ENCODE results near the gene CCZ1B. TPM values are rescaled to one million over a fixed set of nuclear protein-coding genes. Genes with fewer than 3 reads are reported as not detected.
"Not testable (repeated sequence)": the region's sequence is repeated elsewhere in the genome, so short reads cannot be mapped to it uniquely, and the experiment has no call there.

Gene CCZ1B
- total RNA-seq, 1 donor from 2014 or later = 47.7 TPM

DNA sequence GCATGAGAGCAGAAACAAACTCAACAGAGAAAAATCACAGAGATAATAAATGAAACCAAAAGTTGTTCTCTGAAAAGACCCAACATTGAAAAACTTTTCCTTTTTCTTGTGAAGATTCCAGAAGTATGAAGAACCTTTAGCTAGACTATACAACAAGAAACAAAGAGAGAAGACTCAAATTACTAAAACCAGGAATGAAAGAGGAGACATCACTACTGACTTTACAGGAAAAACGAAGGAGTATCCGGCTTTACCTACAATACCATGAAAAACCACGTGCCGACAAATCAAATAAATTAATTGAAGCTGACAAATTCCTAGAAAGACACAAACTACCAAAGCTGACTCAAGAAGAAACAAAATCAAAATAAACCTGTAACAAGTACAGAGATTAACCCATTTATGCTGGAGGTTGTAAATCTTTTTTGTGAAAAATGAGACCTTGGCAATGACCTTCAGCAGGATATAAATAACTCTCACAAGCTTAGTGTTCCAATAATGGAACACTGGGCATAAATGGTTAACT, 18.6 kb downstream of the CCZ1B start:
- not testable (repeated sequence) for H3K9me3 Mint-ChIP-seq (ENCODE audit: unreplicated experiment); H3K27me3 Mint-ChIP-seq (ENCODE audit: unreplicated experiment); H3K27ac Mint-ChIP-seq (ENCODE audit: unreplicated experiment); H3K4me1 Mint-ChIP-seq (ENCODE audit: unreplicated experiment); H3K4me3 Mint-ChIP-seq (ENCODE audit: unreplicated experiment); H3K36me3 Mint-ChIP-seq (ENCODE audit: low read depth, unreplicated experiment); DNase-seq (ENCODE audit: low spot score)

DNA sequence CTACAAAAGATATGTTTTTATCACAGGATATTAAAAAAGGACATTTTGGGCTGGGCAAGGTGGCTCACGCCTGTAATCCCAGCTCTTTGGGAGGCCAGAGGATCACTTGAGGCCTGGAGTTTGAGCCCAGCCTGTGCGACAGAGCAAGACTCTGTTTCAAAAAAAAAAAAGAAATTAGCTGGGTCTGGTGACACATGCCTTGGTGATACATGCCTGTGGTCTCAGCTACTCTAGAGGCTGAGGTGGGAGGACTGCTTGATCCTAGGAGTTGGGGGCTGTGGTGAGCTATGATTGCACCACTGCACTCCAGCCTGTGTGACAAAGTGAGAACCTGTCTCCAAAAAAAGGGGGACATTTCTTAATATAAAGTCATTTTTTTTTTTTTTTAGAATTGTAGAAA, 25.7 kb downstream of the CCZ1B start:
- H3K36me3 Mint-ChIP-seq (ENCODE audit: low read depth, unreplicated experiment); H3K27ac Mint-ChIP-seq (ENCODE audit: unreplicated experiment); H3K4me3 Mint-ChIP-seq (ENCODE audit: unreplicated experiment); DNase-seq (ENCODE audit: low spot score); H3K4me1 Mint-ChIP-seq (ENCODE audit: unreplicated experiment); H3K9me3 Mint-ChIP-seq (ENCODE audit: unreplicated experiment); H3K27me3 Mint-ChIP-seq (ENCODE audit: unreplicated experiment): not testable (repeated sequence)

GRCh38 chr7:6799887-6800286, 26.2 kb downstream of the CCZ1B start:
- H3K9me3 Mint-ChIP-seq (ENCODE audit: unreplicated experiment); DNase-seq (ENCODE audit: low spot score); H3K4me3 Mint-ChIP-seq (ENCODE audit: unreplicated experiment); H3K36me3 Mint-ChIP-seq (ENCODE audit: low read depth, unreplicated experiment); H3K4me1 Mint-ChIP-seq (ENCODE audit: unreplicated experiment); H3K27me3 Mint-ChIP-seq (ENCODE audit: unreplicated experiment); H3K27ac Mint-ChIP-seq (ENCODE audit: unreplicated experiment): not testable (repeated sequence)

DNA sequence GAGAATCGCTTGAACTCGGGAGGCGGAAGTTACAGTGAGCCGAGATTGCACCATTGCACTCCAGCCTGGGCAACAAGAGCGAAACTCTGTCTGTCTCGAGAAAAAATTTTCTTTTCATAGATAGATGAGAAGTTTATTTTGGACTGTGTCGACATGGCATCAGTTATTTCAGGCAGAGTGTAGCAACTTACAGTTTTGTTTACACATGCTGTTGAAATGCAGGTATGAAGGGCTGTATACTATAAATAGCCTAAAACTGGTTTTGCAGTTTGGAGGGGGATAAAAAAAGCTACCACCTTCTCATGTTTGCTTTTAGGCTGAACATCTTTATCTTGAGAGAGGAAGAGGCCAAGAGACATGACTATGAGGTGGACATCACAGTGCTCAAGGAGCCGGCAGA, 28.0 kb downstream of the CCZ1B start:
- H3K4me1 Mint-ChIP-seq (ENCODE audit: unreplicated experiment); DNase-seq (ENCODE audit: low spot score); H3K36me3 Mint-ChIP-seq (ENCODE audit: low read depth, unreplicated experiment); H3K27me3 Mint-ChIP-seq (ENCODE audit: unreplicated experiment); H3K4me3 Mint-ChIP-seq (ENCODE audit: unreplicated experiment); H3K27ac Mint-ChIP-seq (ENCODE audit: unreplicated experiment); H3K9me3 Mint-ChIP-seq (ENCODE audit: unreplicated experiment): not testable (repeated sequence)

DNA sequence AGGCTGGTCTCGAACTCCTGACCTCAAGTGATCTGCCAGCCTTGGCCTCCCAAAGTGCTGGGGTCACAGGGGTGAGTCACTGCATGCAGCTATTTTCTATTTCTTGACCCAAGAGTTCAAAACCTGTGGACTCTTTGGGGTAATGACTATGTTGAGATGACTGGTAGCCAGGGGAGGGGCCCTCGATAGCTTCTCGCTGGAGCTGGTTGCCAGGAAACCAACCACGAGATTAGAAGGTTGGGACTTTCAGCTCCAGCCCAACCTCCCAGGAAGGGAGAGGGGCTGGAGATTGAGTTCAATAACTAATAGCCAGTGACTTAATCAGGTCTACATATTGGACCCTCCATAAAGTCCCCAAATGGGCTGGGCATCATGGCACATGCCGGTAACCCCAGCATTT, 28.9 kb downstream of the CCZ1B start:
- H3K9me3 Mint-ChIP-seq (ENCODE audit: unreplicated experiment); H3K4me1 Mint-ChIP-seq (ENCODE audit: unreplicated experiment); H3K27me3 Mint-ChIP-seq (ENCODE audit: unreplicated experiment); DNase-seq (ENCODE audit: low spot score); H3K4me3 Mint-ChIP-seq (ENCODE audit: unreplicated experiment); H3K36me3 Mint-ChIP-seq (ENCODE audit: low read depth, unreplicated experiment); H3K27ac Mint-ChIP-seq (ENCODE audit: unreplicated experiment): not testable (repeated sequence)

GRCh38 chr7:6794276-6794675, 31.8 kb downstream of the CCZ1B start:
- not testable (repeated sequence) for H3K4me1 Mint-ChIP-seq (ENCODE audit: unreplicated experiment); H3K27ac Mint-ChIP-seq (ENCODE audit: unreplicated experiment)

DNA sequence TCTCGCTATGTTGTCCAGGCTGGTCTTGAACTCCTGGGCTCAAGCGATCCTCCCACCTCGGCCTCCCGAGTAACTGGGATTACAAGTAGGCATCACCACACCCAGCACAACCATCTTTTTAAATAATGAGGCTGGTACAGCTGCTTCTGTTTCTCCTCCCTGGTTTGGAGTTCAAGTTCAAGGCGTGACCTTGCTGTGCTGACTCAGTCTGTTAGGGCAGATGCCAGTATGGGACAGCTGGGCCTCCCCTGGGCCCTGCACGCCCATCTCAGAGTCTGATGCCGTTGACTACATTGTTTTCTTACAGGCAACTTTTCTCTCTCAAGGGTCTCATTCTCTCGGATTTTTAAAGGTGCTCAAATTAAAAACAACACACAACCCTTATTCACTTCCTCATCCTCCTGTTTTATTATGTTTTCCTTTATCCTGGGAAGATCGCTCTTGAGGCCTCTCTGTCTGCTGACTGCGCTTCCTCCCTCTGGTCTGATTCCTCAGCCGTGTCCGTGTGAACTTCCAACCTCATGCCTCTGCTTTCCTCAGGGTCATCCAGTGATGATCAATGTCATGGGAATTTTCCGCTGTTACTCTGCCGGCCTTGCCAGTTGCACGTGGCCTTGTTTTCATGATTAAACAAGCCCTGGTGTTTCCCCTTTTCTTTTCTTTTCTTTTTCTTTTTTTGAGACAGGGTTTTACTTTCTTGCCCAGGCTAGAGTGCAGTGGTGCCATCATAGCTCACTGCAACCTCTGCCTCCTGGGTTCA, 33.8 kb downstream of the CCZ1B start:
- H3K27me3 Mint-ChIP-seq (ENCODE audit: unreplicated experiment); H3K4me3 Mint-ChIP-seq (ENCODE audit: unreplicated experiment); H3K27ac Mint-ChIP-seq (ENCODE audit: unreplicated experiment); H3K9me3 Mint-ChIP-seq (ENCODE audit: unreplicated experiment); H3K4me1 Mint-ChIP-seq (ENCODE audit: unreplicated experiment); H3K36me3 Mint-ChIP-seq (ENCODE audit: low read depth, unreplicated experiment): not testable (repeated sequence)
- DNase-seq (ENCODE audit: low spot score) = peak; percentile 9

More at GRCh38 chr7:6794276-6794675, 31.8 kb downstream of the CCZ1B start:
- not testable (repeated sequence) for DNase-seq (ENCODE audit: low spot score); H3K9me3 Mint-ChIP-seq (ENCODE audit: unreplicated experiment); H3K27me3 Mint-ChIP-seq (ENCODE audit: unreplicated experiment); H3K4me3 Mint-ChIP-seq (ENCODE audit: unreplicated experiment); H3K36me3 Mint-ChIP-seq (ENCODE audit: low read depth, unreplicated experiment)

DNA sequence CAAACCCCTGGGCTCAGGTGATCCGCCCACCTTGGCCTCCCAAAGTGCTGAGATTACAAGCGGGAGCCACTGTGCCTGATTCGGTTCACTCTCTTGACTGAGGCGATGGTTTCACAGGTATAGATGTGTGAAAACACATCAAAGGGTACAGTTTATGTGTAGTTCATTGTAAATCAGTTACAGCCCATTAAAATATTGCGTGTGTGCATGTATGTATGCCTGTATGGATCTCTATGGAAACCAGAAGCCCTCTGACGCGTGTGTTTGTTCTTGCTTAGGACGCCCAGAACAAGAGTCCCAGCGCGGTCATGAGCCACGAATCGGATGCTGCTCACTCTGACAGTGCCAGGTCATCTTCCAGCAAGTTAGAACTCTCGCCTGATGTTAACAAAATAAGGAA, 36.7 kb downstream of the CCZ1B start:
- not testable (repeated sequence) for H3K27me3 Mint-ChIP-seq (ENCODE audit: unreplicated experiment); H3K9me3 Mint-ChIP-seq (ENCODE audit: unreplicated experiment); H3K27ac Mint-ChIP-seq (ENCODE audit: unreplicated experiment); H3K36me3 Mint-ChIP-seq (ENCODE audit: low read depth, unreplicated experiment); DNase-seq (ENCODE audit: low spot score); H3K4me1 Mint-ChIP-seq (ENCODE audit: unreplicated experiment); H3K4me3 Mint-ChIP-seq (ENCODE audit: unreplicated experiment)

DNA sequence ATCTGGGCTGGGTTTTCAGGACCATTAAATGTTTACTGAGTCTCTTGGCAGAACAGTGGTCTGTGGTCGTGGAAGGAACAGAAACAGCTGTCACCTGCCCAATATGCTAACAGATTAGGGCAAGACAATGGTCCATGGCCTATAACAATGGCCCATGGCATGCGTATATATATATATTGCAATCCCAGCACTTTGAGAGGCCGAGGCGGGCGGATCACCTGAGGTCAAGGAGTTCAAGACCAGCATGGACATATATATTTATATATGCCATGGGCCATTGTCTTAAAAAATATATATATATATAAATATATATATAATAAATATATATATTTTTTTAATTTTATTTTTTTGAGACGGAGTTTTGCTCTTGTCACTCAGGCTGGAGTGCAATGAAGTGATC, 44.5 kb downstream of the CCZ1B start:
- H3K27me3 Mint-ChIP-seq (ENCODE audit: unreplicated experiment); H3K9me3 Mint-ChIP-seq (ENCODE audit: unreplicated experiment); DNase-seq (ENCODE audit: low spot score); H3K4me1 Mint-ChIP-seq (ENCODE audit: unreplicated experiment); H3K27ac Mint-ChIP-seq (ENCODE audit: unreplicated experiment); H3K36me3 Mint-ChIP-seq (ENCODE audit: low read depth, unreplicated experiment); H3K4me3 Mint-ChIP-seq (ENCODE audit: unreplicated experiment): not testable (repeated sequence)

DNA sequence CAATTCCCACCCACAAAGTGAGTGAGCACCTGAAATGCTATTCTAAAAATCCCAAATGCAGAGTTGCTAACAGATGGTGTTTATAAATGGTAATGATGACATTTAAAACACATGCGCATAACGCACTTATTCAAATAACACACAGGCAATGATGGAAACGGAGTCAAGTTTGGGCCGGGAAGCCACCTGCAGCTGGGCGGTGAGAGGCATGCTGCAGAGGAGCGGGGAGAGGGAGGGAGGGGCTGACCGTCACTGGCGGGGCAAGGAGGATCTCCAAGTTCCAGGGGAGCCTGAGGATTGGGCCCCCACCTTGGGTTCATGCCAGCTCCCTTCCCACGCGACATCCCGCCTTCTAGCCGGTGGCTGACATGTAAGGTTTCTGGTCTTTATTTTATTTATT, 64.9 kb downstream of the CCZ1B start:
- H3K4me3 Mint-ChIP-seq (ENCODE audit: unreplicated experiment) = not testable (repeated sequence)

GRCh38 chr7:6753964-6754363, 72.1 kb downstream of the CCZ1B start, which contains the start of gene RSPH10B2:
Gene RSPH10B2 (plus strand): TSS chr7:6754103. CDS start chr7:6757678, 3,575 bp downstream.
- H3K4me1 Mint-ChIP-seq (ENCODE audit: unreplicated experiment); H3K27ac Mint-ChIP-seq (ENCODE audit: unreplicated experiment); H3K9me3 Mint-ChIP-seq (ENCODE audit: unreplicated experiment); H3K36me3 Mint-ChIP-seq (ENCODE audit: low read depth, unreplicated experiment); H3K4me3 Mint-ChIP-seq (ENCODE audit: unreplicated experiment); H3K27me3 Mint-ChIP-seq (ENCODE audit: unreplicated experiment): not testable (repeated sequence)
- DNase-seq (ENCODE audit: low spot score) = peak; percentile 10

More for the DNA sequence above, 64.9 kb downstream of the CCZ1B start:
- not testable (repeated sequence) for H3K27me3 Mint-ChIP-seq (ENCODE audit: unreplicated experiment); H3K9me3 Mint-ChIP-seq (ENCODE audit: unreplicated experiment); H3K4me1 Mint-ChIP-seq (ENCODE audit: unreplicated experiment); H3K36me3 Mint-ChIP-seq (ENCODE audit: low read depth, unreplicated experiment); DNase-seq (ENCODE audit: low spot score); H3K27ac Mint-ChIP-seq (ENCODE audit: unreplicated experiment)

- H3K4me3 Mint-ChIP-seq (ENCODE audit: unreplicated experiment); H3K27ac Mint-ChIP-seq (ENCODE audit: unreplicated experiment); DNase-seq (ENCODE audit: low spot score); H3K36me3 Mint-ChIP-seq (ENCODE audit: low read depth, unreplicated experiment); H3K9me3 Mint-ChIP-seq (ENCODE audit: unreplicated experiment); H3K4me1 Mint-ChIP-seq (ENCODE audit: unreplicated experiment); H3K27me3 Mint-ChIP-seq (ENCODE audit: unreplicated experiment): not testable (repeated sequence)
Measured at GRCh38 chr7:6750173-6750572, 75.9 kb downstream of the CCZ1B start.

Data from endothelial cell (in vitro differentiated cells).